HCEC 1CT (cell line): ENCODE data around the gene MARCHF10.

ENCODE experiments used
- DNase-seq: peaks from one replicate; pipeline ENCODE4 v3.0.0-alpha.2; 2017

MARCHF10 gene

GRCh38 chr17:62821189-62822079 is 13.3 kb upstream of the MARCHF10 start:
- DNase-seq: no peak

- peak; percentile 99 for DNase-seq
These were observed 11.6 kb upstream of the MARCHF10 start for GRCh38 chr17:62819511-62820221.

GRCh38 chr17:62818526-62818925 is 10.4 kb upstream of the MARCHF10 start:
- no peak for DNase-seq

DNA sequence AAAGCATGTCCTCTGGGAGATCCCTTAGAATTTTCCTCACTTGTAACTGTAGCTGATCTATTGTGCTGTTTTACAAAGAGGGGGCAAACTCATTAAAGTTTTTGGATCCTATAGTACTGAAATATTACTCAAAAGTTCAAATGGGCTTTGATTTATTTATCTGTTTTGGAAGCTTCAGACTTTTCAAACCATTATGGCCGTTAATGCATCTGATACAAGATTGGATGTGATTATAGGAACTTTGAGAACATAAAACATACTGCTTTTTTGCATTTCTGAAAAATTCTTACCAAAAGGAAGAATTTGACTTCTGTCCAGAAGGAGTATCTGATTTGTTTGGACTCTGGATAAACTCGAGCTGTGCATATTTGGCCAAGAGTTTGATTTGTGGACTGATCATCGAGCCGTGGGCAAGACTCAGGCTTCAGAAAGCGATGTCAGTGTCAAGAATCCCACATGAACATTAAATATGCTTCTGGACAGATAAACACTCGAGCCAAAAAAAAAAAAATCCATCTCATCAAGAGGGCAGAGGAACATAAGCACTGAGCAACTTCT is 8.2 kb upstream of the MARCHF10 start:
- peak; percentile 8 for DNase-seq

- peak; percentile 7 for DNase-seq
These were observed 1.5 kb upstream of the MARCHF10 start for GRCh38 chr17:62809656-62810055.

GRCh38 chr17:62808576-62808970 is 459 bp upstream of the MARCHF10 start:
- no peak for DNase-seq

DNA sequence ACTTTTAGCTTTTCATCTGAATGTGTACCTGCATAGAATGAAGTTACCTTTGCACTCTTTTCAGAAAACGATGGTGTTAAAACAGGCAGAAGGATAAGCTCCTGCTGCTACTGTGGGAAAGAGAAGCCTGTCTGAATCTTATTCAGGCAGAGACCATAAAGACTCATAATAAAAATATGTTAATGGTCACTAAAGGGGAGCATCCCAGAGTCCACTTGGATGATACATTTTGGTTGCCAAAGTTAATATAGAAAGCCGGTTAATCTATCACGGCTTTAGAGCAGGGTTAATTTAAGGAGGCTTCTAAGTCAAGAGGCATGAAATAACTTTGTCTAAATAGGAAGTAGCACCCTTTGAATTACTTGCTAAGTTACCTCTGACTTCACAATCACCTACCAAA is 2.9 kb downstream of the MARCHF10 start:
- peak; percentile 66 for DNase-seq

DNA sequence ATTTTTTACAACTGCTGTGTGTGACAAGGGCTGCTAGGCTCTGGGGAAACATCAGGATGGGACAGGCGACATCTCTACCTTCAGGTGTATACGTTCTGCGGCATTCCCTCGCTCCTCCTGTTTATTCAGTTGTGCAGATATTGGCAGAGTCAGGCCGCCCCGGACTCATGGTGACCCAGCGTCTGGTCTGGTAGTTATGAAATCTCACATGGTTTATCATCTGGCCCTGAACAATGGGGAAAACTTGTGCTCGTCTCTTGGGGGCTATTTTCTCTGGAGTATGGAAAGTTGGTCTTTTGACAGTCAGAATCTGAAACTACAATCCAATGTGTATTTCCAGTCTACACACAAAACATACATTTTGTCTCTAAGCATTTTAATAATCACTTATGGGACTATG is 3.3 kb downstream of the MARCHF10 start:
- peak; percentile 75 for DNase-seq

GRCh38 chr17:62804025-62804424 is 4.1 kb downstream of the MARCHF10 start:
- DNase-seq: no peak

DNA sequence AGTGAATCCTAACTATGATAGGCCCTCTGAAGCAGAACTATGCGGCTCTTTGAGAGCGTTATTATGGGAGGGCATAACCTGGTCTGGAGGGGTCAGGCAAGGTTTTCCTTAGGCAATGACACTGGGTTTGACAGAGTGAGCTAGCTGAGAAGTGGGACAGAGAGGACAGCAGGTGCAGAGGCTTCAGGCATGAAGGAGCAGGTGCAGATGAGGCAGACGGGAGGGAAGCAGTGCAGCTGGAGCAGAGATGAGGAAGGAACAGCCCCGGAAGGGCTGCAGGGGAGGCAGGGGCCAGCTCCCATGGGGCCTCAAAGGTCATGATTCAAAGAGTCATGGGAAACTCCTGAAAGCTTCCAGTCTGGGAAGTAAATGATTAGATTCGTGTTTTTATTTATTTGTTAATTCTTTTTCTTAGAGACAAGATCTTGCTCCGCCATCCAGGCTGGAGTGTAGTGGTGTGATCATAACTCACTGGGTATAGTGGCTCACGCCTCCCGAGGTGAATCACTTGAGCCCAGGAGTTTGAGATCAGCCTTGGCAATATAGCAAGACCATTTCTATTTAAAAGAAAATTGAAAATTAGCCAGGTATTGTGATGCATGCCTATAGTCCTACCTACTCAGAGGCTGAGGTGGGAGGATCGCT is 5.4 kb downstream of the MARCHF10 start:
- no peak for DNase-seq

GRCh38 chr17:62801553-62802114 is 6.5 kb downstream of the MARCHF10 start:
- no peak for DNase-seq

GRCh38 chr17:62800585-62800984 is 7.5 kb downstream of the MARCHF10 start:
- no peak for DNase-seq

GRCh38 chr17:62797959-62798358 is 10.2 kb downstream of the MARCHF10 start:
- DNase-seq: peak; percentile 62

- DNase-seq: no peak
These were observed 11.8 kb downstream of the MARCHF10 start for GRCh38 chr17:62796291-62796690.

- DNase-seq: no peak
These were observed 13.5 kb downstream of the MARCHF10 start for GRCh38 chr17:62794666-62794971.

GRCh38 chr17:62793919-62794665 is 14.0 kb downstream of the MARCHF10 start:
- no peak for DNase-seq

GRCh38 chr17:62792447-62792800 is 15.7 kb downstream of the MARCHF10 start:
- no peak for DNase-seq

GRCh38 chr17:62791767-62792446 is 16.2 kb downstream of the MARCHF10 start:
- peak; percentile 97 for DNase-seq

- DNase-seq: peak; percentile 93
These were observed 16.8 kb downstream of the MARCHF10 start for GRCh38 chr17:62791235-62791734.

DNA sequence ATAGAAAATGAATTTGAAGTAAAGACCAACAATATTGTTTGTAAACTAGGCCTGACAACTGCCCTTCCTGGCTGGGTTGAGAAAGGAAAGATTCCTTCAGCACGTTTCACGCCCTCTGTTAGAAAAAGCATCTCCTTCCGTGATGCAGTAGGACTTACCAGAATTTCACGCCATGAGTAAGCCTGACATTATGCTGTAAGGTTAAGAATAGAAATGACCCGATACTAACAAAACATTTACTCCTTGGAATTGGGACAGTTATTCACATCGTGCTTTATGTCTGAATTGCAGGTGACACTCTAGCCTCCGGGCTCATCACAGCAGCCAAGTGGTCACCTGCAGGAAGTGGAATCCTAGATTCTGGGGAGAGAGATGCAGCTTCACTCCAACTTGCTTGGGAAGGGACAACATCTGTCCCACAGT is 17.5 kb downstream of the MARCHF10 start:
- peak; percentile 85 for DNase-seq

GRCh38 chr17:62787366-62787765 is 20.7 kb downstream of the MARCHF10 start:
- peak; percentile 61 for DNase-seq

GRCh38 chr17:62786646-62787045 is 21.5 kb downstream of the MARCHF10 start:
- no peak for DNase-seq
